ENCODE results near the gene TUBGCP6. TPM values are rescaled to one million over a fixed set of nuclear protein-coding genes. Genes with fewer than 3 reads are reported as not detected.

The TUBGCP6 gene
- total and polyA plus RNA-seq, 10 of the 15 experiments (the other 5 are each of a cell fraction or from before 2014, with no cell fraction given), result 0.74 to 41.4 (median 19.4) TPM

- TF ChIP-seq EP300 (IDR thresholded peaks at IDR 0.05; ENCODE audit: borderline replicate concordance in 1 of 2, control insufficient read depth in 1 of 2, low read depth in 2 of 2, low read length in 2 of 2) (no peak), NR2F1 (conservative IDR thresholded peaks at IDR 0.05) (no peak)
Measured at GRCh38 chr22:50268655-50269113, 23.9 kb upstream of the TUBGCP6 start (continued).

GRCh38 chr22:50267591-50268390, 23.0 kb upstream of the TUBGCP6 start:
- no peak overlapping the region for H2AFZ ChIP-seq (ENCODE audit: control insufficient read depth, low read depth, low read length)
- 0 out of 6 replicates have a peak, but pooled peaks of 2 of the 3 experiments have one; percentile 7 to 9 for TF ChIP-seq CTCF (IDR thresholded peaks at IDR 0.05 in 2 of 3, conservative IDR thresholded peaks at IDR 0.05 in 1 of 3; ENCODE audit: control insufficient read depth in 2 of 3, extremely low read depth in 1 of 3, insufficient read depth in 1 of 3, low read depth in 3 of 3, low read length in 3 of 3)
- no peak for TF ChIP-seq BMI1 (IDR thresholded peaks at IDR 0.05; ENCODE audit: borderline replicate concordance)
- 0 out of 4 replicates have a peak, but pooled peaks of 1 of the 2 experiments have one; percentile 29 for TF ChIP-seq BHLHE40 (IDR thresholded peaks at IDR 0.05; ENCODE audit: borderline replicate concordance in 1 of 2, low read depth in 2 of 2, low read length in 1 of 2)
- no peak for TF ChIP-seq TCF12 (IDR thresholded peaks at IDR 0.05; ENCODE audit: low read depth, low read length)
- 0 out of 3 replicates have a peak, but pooled peaks of 1 of the 2 experiments have one; percentile 27 for TF ChIP-seq EGR1 (IDR thresholded peaks at IDR 0.05; ENCODE audit: borderline replicate concordance in 1 of 2, low read depth in 2 of 2, low read length in 2 of 2)
- DNase-seq (ENCODE audit: low read depth, low spot score) (no peak), FAIRE-seq (no peak), ATAC-seq (no peak)
- in situ Hi-C loops (cut with MboI) (no loop called here), intact Hi-C loops (cut with micrococcal nuclease; ENCODE audit: unreplicated experiment) (no loop called here)
- POLR2A ChIA-PET, result no interaction called here
- H3K4me1 ChIP-seq (ENCODE audit: control insufficient read depth, insufficient read depth, low read length), result peaks cover 14% of the 10 kb centered on the region
- SMC1A ChIA-PET (ENCODE audit: uncharacterized antibody, unreplicated experiment), result no interaction called here
- H3K4me3 ChIP-seq, result no peak overlapping the region
- no TSS peak for BruUV-seq (replicated peaks)
- CTCF ChIA-PET, result no interaction called here
- peak overlapping the region; percentile 33; the same call in 1 of the 2 replicates for H3K4me2 ChIP-seq (ENCODE audit: control insufficient read depth, insufficient read depth)
- no peaks in the 10 kb centered on the region for H3K27me3 ChIP-seq (replicated peaks in 1 of 2; ENCODE audit: control insufficient read depth in 2 of 2, insufficient read depth in 2 of 2, low read length in 1 of 2)
- 33% methylated on average over 8 of the region's 75 CpGs for WGBS (ENCODE audit: insufficient coverage, insufficient replicate concordance, low lambda C conversion rate, missing lambda C conversion rate)
- no peaks in the 10 kb centered on the region for H3K36me3 ChIP-seq (ENCODE audit: control insufficient read depth in 2 of 2, insufficient read depth in 2 of 2, low read length in 1 of 2)
- H3K79me2 ChIP-seq (ENCODE audit: control insufficient read depth, insufficient read depth, low read length), result no peaks in the 10 kb centered on the region
- no peaks in the 10 kb centered on the region for H3K9me3 ChIP-seq (replicated peaks; ENCODE audit: control insufficient read depth, insufficient read depth, low read length)
- H4K20me1 ChIP-seq (ENCODE audit: control insufficient read depth, insufficient read depth), result no peaks in the 10 kb centered on the region
- RAD21 ChIA-PET (ENCODE audit: unreplicated experiment), result no interaction called here
- no peak overlapping the region for H3K9ac ChIP-seq (ENCODE audit: control insufficient read depth, insufficient read depth, low read length)
- no peak overlapping the region for H3K27ac ChIP-seq (ENCODE audit: control insufficient read depth, insufficient read depth)
